ENCODE data around the gene TMED8.

TMED8 gene

DNA sequence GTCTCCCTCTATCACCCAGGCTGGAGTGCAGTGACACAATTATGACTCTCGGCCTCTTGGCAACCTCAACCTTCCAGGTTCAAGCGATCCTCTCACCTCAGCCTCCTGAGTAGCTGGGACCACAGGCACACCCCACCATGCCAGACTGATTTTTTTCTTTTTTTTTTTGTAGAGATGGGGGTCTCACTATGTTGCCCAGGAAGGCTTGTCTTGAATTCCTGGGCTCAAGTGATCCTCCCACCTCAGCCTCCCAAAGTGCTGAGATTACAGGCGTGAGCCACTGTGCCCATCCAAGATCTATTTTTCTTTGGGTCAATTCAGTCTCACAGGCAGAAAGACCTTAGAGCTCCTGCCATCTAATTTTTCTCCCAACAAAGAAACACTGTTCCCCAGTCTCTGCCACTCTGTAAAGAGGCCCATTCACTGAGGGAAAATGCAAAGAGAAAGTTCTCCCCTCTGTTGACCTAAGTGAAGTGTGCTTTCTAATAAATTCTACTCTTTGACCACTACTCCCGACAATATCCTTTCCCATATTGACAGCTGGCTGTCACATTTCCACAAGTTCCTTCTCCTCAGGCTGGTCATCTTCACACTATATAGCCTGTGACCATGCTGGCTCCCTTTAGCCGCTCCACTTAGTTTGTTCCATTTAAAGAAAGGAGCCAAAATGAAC, 23.3 kb downstream of the TMED8 start:
- TF ChIP-seq, protein P1, sequence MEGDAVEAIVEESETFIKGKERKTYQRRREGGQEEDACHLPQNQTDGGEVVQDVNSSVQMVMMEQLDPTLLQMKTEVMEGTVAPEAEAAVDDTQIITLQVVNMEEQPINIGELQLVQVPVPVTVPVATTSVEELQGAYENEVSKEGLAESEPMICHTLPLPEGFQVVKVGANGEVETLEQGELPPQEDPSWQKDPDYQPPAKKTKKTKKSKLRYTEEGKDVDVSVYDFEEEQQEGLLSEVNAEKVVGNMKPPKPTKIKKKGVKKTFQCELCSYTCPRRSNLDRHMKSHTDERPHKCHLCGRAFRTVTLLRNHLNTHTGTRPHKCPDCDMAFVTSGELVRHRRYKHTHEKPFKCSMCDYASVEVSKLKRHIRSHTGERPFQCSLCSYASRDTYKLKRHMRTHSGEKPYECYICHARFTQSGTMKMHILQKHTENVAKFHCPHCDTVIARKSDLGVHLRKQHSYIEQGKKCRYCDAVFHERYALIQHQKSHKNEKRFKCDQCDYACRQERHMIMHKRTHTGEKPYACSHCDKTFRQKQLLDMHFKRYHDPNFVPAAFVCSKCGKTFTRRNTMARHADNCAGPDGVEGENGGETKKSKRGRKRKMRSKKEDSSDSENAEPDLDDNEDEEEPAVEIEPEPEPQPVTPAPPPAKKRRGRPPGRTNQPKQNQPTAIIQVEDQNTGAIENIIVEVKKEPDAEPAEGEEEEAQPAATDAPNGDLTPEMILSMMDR (conservative IDR thresholded peaks at IDR 0.05; ENCODE audit: low read depth, low read length): no peak
- no peaks in the 10 kb centered on the region for H3K27me3 ChIP-seq (ENCODE audit: insufficient read depth, low read depth)
- H4K20me1 ChIP-seq (ENCODE audit: insufficient read depth): no peaks in the 10 kb centered on the region
- H3K4me1 ChIP-seq (ENCODE audit: low read depth, poor library complexity, severe bottlenecking): no peaks in the 10 kb centered on the region
- H3K4me2 ChIP-seq: no peak overlapping the region
- H3K27ac ChIP-seq: no peak overlapping the region
- no peak overlapping the region for H3K9ac ChIP-seq
- H3K79me2 ChIP-seq (ENCODE audit: insufficient read depth, low read depth): no peaks in the 10 kb centered on the region
- H3K4me3 ChIP-seq (IDR thresholded peaks at IDR 0.05; ENCODE audit: insufficient read depth, low read depth, low read length): no peak overlapping the region
- no peaks in the 10 kb centered on the region for H3K36me3 ChIP-seq (ENCODE audit: insufficient read depth)
- H2AFZ ChIP-seq (ENCODE audit: low read depth): no peak overlapping the region

DNA sequence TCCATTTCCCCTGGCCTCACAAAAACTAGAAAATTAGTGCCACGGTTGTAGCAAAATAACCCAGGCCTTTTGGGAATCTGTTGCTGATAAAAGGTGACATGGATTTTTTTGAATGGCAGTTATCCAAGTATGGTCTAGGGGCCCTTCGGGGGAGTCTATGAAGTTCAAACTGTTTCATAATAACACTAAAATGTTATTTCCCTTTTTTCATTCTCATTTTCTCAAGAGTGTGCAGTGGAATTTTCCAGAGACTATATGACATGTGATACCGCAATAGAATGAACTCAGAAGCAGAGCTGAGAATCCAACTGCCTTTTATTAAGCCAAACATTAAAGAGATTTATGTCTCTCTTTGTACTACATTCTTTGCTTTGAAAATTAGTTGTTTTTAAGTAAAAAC, 29.1 kb downstream of the TMED8 start:
- Histone ChIP-seq H3K27me3 (ENCODE audit: insufficient read depth, low read depth) (no peaks in the 10 kb centered on the region), H3K9ac (no peak overlapping the region), H3K79me2 (ENCODE audit: insufficient read depth, low read depth) (no peaks in the 10 kb centered on the region), H3K4me1 (ENCODE audit: low read depth, poor library complexity, severe bottlenecking) (no peaks in the 10 kb centered on the region), H3K27ac (no peak overlapping the region), H3K36me3 (ENCODE audit: insufficient read depth) (no peaks in the 10 kb centered on the region), H3K4me3 (IDR thresholded peaks at IDR 0.05; ENCODE audit: insufficient read depth, low read depth, low read length) (no peak overlapping the region), H3K4me2 (no peak overlapping the region), H4K20me1 (ENCODE audit: insufficient read depth) (no peaks in the 10 kb centered on the region), H2AFZ (ENCODE audit: low read depth) (no peak overlapping the region)
- TF ChIP-seq, protein P1 (conservative IDR thresholded peaks at IDR 0.05; ENCODE audit: low read depth, low read length): no peak

DNA sequence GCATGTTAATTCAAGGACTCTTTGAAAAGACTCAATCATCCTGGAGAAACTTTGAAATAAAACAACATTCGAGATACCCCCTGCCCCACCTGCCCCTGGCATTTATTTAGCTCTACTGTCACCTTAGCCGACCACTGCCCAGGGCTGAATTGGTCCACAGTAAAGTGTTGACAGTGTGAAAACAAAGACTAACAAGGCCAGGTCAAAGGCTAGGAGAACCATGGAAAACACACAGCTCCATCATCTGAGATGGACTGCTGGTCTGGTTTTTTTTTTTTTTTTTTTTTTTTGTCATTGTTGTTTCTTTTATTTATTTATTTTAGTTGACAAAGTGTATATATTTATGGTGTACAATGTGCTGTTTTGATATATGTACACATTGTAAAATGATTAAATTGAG, 30.4 kb downstream of the TMED8 start:
- no peak overlapping the region for H3K4me3 ChIP-seq (IDR thresholded peaks at IDR 0.05; ENCODE audit: insufficient read depth, low read depth, low read length)
- no peak overlapping the region for H3K27ac ChIP-seq
- no peaks in the 10 kb centered on the region for H4K20me1 ChIP-seq (ENCODE audit: insufficient read depth)
- TF ChIP-seq, protein P1 (conservative IDR thresholded peaks at IDR 0.05; ENCODE audit: low read depth, low read length): no peak
- no peak overlapping the region for H3K9ac ChIP-seq
- no peaks in the 10 kb centered on the region for H3K27me3 ChIP-seq (ENCODE audit: insufficient read depth, low read depth)
- H3K4me1 ChIP-seq (ENCODE audit: low read depth, poor library complexity, severe bottlenecking): no peaks in the 10 kb centered on the region
- no peak overlapping the region for H3K4me2 ChIP-seq
- no peaks in the 10 kb centered on the region for H3K79me2 ChIP-seq (ENCODE audit: insufficient read depth, low read depth)
- H3K36me3 ChIP-seq (ENCODE audit: insufficient read depth): no peaks in the 10 kb centered on the region
- no peak overlapping the region for H2AFZ ChIP-seq (ENCODE audit: low read depth)

DNA sequence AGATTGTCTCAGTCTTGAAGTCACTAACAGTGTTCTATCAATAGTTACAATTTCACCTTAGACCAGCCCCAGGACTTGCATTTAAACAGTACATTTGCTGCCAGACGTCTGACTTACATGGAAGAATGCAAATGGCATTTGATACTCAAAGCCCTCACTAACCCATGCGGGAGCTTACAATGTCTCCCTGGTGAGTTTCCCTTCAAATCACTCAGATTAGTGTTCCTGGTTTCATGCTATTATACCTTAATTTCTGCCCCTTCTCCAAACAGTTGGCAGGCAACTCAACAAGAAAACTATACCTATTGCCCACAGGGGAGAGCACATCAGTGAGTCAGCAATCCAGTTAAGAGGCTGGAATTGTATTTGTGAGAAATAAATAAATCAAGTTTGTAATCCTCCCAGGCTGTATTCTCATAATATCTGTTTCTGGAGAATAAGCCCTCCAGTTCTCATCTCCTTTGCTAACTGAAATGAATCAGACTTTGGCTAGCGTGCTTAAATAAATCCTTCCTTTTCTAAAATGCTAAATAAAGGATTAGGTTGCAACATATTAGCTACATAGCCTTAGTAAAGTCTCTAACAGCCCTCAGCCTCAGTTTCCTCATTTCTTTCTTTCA, 32.4 kb downstream of the TMED8 start:
- Histone ChIP-seq H3K27me3 (ENCODE audit: insufficient read depth, low read depth) (no peaks in the 10 kb centered on the region), H3K4me3 (IDR thresholded peaks at IDR 0.05; ENCODE audit: insufficient read depth, low read depth, low read length) (no peak overlapping the region), H3K36me3 (ENCODE audit: insufficient read depth) (no peaks in the 10 kb centered on the region), H3K4me1 (ENCODE audit: low read depth, poor library complexity, severe bottlenecking) (no peaks in the 10 kb centered on the region), H3K79me2 (ENCODE audit: insufficient read depth, low read depth) (no peaks in the 10 kb centered on the region), H3K27ac (no peak overlapping the region), H3K4me2 (no peak overlapping the region), H4K20me1 (ENCODE audit: insufficient read depth) (no peaks in the 10 kb centered on the region), H2AFZ (ENCODE audit: low read depth) (no peak overlapping the region), H3K9ac (no peak overlapping the region)
- TF ChIP-seq, protein P1 (conservative IDR thresholded peaks at IDR 0.05; ENCODE audit: low read depth, low read length): no peak
